GM04503 (cell line): ENCODE data around the gene ETFB.

Experiments used
- DNase-seq: peaks from one replicate; pipeline ENCODE4 v3.0.0-alpha.2; 2012; ENCODE audit warnings: low read depth

ETFB gene

DNA sequence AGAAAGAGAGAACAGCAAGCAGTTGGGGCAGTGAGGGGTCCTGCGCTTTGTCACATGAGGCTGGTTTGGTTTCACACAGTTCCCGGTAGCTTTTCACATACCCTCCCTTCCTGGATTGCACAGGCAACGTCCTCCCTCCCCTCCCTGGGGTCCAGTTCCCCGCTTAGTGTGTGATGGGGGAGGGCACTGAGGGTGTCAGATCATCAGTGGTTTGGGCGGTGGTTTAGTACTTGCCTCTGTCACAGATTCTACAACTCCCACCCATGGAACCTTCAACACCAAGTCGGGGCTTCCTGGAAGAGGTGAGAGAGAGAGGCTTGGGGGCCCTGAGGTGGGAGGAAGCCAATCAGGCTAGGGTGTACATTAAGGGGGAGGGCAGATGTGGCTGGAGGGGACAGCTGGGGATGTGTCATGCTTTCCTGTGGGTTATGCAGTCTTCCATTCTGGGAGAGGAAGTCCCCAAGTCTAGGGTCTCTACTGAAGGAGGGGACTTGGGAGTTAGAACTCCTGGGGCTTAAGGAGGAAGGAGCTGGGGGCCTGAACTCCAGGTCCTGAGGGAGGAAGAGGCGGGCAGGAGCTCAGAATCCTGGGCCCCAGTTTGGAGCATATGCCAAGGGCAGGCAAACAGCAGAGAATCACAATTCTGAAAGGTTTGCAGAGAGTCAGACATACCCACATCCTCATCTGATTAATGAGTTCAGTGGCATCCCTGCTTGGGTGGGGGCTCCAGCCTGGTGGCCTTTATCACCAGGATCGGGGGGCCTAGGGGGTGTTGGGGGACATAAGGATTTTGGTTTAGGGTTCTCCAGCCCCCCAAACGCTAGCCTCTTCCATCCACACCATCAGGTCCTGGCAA lies 6.7 kb upstream of the ETFB start, which contains the start of gene NKG7:
Gene NKG7, minus strand, starts transcription at position 6 of the 856 bp plus-strand sequence. CDS start 119 bp downstream, outside the sequence.
- DNase-seq = no peak

DNA sequence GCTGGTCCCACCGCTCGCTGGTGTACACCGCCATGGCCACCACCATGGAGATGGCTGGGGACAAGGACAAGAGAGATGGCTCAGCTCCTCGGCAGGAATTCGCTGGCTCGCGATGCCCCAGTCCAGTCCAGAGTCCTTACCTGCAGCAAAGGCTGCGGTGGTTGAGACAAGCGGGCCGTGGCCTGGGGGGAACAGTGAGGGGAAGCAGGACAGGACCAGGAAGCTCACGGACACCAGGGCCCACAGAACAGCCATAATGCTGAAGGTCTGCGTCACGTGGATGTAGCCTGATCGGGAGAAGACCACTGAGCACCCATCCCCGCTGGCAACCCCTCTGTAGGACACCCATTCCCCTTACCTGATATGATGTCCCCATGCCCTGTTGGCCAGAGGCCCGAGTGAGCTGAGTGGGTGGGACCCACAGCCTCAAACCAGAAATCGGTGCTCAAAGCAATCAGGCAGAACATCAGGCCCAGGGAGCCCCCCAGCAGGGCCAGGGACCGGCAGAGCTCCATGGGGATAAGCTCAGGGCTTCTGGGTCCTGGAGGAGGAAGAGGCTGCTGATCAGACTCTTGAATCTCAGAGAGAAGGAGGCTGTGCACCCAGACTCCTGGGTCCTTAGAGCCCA lies 5.9 kb upstream of the ETFB start:
- DNase-seq = no peak

DNA sequence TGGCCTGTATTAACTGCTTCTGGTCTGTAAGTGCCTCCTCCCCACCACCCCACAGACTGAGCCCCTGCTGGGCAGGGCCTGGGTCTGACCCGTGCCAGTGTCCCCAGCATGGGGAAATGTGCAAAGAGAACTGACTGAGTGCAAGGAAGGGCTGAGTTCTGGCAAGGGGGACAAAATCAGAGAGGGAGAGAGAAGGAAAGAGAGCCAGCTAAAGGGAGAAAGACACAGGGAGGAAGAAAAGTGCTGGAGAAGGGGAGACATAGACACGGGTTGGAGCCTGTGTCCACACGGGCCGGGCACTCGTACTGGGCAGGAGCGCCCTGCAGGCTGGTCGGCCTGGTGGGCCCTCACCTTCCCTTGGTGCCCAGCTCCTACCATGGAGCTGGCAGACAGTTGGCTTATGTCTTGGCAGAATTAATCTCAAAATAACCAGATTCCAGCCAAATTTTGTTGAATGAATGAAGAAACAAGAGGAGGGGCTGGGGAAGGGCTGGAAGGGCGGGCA lies 5.0 kb upstream of the ETFB start:
- no peak for DNase-seq

DNA sequence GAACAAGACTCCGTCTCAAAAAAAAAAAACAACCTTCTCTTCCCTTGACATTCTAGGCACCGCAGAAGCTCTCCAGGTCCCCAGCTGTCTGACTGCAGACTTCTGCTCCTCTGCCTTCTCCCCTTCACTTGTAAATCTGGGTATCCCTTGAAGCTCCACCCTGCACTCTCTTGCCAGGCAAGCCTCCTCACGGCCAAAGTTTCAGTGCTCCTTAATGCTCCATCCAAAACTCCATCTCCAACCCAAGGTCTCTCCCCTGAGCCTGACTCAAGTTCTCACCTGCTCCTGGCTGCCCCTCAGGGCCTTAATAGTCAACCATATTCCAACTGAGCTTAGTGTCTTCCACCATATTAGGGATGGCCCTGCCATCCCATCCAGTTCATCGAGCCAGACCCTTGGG lies 4.0 kb upstream of the ETFB start:
- DNase-seq = no peak

DNA sequence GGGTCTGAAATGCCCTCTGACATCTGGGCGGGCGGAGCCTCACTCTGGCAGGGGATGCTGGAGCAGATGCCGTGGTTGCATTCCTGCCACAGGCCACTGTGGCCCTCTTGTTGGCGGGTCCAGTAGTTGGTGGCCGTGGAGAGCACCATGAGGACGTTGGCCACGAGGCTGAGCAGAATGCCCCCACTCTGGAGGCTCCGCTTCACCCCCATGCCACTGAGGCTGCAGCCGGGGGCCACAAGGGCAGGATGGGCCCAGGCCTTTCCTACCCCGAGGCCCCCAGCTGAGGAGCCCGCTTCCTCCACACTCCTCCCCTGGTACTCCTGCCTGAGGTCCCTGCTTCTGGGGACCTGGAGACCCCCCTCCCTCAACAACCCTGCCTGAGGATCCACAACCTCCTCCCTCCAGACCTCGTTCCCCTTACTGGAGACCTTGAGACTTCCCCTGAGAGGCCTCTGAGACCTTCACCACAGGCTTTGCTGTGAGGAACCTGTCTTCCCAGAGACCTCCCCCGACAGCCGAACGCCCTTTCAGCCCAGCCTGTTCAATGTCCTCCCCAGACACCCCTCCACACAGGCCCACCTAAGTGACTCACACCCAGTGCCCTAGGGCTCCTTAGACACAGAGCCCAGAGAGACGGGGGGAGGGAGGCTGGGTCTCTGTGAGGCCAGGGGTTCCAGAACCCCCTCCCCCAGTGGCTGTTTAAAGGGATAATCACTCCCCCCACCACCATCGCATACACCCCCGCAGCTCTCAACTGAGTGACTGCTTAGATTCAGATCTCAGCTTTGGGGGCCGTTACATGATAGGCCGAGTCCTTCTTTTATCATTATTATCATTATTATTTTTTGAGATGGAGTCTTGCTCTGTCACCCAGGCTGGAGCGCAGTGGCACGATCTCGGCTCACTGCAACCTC lies 2.4 kb upstream of the ETFB start, which contains the start of gene CLDND2:
Gene CLDND2, minus strand, starts transcription at position 638 of the 917 bp plus-strand sequence. Its CDS starts 426 bp downstream, at position 212.
- no peak for DNase-seq

DNA sequence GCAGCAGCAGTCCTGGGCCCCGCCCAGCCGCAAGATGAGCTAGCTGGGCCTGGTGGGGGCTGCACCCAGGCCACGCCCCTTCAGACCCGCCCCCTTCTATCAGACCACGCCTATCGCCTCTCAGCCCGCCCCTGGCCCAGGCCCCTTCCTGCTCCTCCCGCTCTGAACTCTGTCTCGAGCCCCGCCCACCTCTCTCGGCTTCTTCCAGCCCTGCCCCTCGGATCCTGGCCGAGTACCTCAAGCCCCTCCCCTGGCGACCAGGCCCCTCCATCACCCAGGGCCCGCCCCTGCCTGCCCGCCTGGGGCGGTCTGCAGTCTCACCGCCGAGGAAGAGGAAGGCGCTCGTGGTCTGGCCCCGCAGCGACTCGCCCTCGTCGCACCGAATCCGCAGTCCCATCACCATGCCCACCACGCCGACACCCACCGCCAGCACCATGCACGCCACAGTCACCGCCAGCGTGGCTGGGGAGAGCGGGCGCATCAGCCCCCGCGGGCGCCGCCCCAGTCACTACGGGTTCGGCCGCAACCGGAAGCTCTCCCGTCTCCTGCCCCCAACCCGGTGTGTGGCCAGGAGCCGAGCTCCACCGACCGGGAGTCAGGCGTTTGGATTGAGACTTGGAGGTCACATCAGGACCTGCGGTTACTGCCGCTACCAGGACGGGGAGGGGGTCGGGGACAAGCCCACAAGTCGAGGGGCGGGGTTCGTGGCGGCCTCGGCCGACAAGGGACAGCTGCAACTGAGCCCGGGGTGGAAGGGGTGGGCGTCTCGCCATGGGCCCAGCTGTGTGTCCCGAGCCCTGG lies 1.6 kb upstream of the ETFB start:
- peak; percentile 87 for DNase-seq

DNA sequence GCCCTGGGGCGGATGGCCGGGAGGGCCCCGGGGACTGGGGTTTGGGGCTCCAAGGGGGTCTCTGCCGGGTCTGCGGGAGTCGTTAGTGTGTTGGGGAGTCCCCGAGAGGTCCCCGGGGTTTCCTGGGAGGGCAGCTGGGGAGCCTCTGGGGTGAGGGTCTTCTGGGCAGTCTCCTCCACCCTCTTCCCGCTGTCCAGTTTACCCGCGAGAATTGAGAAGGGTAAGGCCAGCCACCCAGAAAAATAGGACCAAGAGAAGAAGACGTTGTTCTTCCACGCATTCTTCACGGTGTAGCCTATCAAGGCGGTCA lies 1.0 kb upstream of the ETFB start:
- no peak for DNase-seq

DNA sequence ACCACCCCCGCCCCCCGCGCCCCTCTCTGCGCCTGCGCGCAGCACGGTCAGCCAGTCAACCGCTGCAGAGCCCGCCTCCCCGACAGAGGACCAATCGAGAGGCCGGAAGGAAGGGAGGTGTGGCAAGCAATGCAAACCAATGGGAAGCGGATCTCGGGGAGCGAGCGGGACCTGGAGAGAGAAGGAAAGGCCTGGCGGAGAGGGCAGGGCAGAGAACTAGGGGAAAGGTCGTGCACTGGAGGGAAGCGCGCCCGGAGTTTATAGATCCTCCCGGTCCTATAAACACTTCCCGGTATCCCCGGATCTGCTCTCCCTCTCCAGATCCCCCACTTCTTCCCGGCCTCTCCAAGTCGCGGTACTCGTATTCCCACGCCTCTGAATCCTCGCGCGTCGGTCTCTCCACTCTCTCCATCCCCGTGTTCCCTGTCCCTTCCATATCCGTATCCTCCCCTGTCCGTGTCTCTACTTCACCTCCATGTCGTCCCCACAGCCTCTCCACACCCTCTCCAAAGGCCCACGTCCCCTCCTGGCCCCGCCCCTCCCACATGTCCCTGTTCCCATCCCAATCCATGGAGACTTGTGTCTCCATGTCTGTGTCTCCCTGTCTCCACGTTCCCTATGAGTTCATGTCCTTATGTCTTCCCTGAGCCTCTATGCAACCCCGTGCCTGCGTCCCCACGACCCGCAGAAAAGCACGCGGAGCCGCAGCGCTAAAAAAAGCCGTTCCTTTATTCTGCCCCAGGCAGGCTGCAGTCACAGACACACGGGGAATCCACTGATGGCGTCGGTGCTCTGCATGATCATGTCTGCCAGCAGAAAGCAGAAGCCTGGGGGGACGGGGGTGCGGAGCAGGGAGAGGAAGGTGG lies 434 bp upstream of the ETFB start:
- DNase-seq = peak; percentile 88

DNA sequence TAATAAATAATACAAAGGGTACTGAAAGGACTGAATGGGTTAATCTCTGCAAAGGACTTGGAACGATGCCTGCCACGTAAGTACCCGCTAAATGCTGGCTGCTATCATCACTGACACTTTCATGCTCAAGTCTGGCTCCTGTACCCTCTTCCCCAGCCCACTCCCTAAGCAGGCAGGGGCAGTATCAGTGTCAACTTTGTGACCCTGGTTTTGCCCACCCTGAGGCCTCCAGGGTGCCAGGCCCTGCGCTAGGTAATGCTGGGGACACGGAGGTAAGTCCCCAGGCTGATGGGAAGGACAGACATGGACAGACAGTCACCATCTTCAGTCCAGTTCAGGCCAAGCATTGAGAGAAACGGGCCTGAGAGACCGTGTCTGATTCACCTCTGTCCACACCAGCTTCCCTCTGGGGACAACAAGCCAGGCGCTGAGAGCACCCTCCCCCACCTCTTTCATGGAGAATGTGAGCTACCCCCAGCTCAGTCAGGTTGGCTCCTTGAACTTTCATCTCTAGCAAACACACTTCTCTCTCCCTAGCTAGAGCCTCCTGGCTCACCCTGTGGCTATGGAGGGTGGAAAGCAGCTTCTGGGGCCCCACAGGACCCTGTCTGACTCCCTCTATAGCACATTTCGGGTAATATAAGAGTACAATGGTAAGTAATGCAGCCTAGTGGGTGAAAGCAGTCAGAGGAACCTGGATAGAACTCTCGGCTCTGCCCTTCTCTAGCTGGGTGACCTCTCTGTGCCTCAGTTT lies 800 bp downstream of the ETFB start:
- DNase-seq = no peak

DNA sequence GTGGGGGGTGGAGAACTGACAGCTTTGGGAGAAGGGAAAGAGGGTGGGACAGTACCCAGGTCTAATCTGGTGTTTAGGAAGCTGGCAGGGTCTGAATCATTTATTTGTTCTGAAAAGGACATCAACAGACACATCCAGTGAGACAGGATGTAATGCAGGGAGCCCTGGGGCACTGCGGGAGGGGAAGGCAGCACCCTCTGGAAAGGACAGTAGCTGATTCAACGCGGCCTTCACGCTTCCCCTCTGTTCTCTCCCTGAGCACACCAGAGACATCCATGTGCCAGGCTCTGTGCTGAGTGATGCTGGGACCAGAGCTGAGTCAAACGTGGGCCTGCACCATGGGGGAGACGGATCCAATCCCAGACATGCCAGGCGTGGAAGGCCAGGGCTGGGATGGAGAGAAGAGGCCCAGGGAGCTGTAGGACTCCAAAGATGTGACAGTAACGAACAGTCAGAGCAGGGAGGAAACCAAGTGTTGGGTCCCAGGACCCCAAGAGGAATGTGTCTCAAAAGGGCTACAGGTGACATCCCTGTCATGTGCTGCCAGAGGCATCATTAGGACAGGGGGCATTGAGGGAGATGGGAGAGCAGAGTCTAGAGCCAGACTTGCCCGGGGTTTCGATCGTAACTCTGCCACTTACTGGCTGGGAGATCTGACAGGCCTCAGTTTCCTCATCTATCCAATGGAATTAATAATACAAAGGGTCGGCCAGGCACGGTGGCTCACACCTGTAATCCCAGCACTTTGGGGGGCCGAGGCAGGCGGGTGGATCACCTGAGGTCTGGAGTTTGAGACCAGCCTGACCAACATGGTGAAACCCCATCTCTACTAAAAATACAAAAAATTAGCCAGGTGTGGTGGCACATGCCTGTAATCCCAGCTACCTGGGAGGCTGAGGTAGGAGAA lies 1.7 kb downstream of the ETFB start:
- no peak for DNase-seq

DNA sequence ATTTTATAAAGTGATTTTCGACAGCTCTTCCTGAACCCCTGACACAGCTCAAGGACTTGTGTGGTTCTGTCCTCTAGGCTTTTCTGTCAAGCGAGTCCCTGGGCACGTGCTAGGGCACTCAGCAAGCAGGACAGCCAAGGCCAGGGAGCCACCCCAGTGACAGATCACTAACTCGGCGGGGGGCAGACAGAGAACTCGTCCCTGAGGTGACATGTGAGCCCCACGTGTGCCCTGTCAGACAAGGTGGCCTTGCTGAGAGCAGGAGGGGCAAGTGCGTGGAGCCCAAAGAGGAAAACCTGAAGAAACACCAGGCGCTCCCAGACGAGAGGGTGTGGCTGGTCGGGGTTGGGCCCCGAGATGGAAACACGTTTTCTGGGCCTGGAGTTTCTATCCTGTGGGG lies 4.9 kb downstream of the ETFB start:
- DNase-seq = no peak

DNA sequence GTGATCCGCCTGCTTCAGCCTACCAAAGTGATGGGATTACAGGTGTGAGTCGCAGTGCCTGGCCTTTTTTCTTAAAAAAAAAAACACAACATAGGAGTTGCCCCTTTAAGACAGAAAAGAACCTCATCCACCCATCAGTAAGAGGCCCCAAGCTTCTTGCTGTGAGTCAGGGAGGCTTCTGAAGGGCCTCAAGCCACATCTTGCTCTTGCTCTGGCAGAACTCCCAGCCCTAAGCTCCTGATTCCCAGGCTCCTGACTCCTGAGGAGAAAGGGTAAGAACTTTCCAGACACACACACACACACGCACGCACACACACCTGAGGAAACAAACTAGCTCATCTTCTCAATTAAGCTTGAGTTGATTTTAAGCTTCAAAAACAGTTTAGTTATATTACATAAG lies 6.9 kb downstream of the ETFB start:
- peak; percentile 80 for DNase-seq

DNA sequence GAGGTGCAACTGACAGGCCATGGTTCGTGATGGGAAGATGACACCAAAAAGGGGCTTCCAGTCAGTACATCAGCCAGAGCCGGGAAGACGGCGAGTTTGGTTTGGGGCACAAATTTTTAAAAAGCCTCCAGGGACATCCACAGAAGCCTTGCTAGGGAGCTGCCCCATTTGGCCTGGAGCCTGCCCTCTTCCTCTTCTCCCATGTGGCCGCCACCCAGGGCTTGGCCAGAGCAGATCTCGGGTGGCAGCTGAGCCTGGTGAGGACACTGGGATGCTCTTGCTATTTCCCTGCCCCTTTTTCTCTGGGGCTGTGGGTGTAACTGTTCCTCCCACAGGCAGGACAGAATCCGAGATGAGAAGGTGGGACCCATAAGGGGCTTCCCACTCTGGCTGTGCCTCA lies 8.2 kb downstream of the ETFB start:
- DNase-seq = no peak

DNA sequence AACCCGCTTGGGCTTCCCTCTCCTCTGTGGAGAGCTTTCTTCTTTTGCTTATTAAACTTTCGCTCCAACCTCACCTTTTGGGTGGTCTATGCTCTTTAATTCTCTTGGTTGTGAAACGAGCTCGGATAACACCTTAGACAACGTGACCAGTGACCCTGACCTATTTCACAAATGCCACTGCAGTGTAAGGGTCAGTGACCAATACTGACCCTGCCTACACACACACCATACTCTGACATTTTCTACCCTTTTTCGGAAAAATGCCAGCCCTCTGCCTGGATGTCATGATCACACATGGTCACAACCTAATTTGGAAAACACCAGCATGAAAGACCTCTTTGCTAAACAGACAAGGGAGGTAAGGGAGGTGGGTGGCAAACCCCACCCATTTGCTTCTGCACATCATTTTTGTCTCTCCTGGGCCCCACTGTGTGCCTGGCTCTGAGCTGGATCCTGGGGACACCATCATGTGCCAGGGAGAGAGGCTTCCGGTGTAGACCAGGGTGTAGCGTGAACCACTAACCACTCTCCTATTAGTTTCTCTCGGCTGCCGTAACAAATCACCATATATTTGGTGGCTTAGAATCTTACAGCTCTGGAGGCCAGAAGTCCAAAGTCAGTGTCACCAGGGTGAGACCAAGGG lies 9.9 kb downstream of the ETFB start:
- DNase-seq = no peak

DNA sequence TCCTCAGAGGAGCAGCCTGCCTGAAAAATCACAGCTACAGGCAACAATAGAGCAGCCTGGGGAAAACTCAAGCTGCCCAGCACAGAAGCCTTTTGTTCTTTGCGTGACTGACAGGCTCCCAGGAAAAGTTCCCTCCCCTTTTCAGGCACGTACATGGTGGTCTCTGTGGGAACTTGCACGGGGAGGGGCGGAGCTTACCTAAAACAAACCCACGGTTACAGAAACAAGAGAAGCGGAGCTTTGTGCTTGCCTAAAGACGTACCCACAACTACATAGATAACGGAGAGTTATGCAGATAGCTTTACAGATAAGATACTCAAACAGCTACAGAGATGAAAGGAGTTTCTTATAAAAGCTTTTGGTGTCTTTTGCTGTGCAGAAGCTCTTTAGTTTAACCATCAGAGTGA lies 11.4 kb downstream of the ETFB start:
- no peak for DNase-seq

DNA sequence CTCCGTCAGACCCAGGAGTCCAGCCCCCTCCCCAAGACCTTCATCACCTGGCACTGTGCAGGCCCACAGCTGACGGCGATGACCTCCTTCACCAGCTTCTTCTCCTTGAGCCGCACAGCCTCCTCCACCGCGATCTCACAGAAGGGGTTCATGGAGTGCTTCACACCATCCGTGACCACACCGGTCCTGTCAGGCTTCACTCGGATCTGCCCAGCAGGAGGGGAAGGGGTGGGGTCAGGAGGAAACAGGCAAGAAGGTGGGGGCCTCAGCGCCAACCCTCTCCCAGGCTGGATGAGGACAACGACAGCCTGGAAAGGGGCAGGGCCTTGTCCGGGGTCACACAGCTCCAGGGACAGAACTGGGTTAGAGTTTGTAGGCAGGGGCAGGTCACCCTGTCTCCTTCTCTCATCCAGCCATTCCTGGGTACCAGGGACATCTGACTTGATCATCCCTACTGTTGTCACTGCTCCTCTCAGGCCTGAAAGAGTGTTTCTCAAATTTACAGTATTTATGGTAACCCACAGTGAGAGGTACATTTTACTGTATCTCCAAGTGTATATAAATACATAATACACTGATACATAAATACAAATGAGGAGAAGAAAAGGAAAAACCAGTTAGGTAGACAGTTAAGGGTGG lies 12.0 kb downstream of the ETFB start:
- no peak for DNase-seq

DNA sequence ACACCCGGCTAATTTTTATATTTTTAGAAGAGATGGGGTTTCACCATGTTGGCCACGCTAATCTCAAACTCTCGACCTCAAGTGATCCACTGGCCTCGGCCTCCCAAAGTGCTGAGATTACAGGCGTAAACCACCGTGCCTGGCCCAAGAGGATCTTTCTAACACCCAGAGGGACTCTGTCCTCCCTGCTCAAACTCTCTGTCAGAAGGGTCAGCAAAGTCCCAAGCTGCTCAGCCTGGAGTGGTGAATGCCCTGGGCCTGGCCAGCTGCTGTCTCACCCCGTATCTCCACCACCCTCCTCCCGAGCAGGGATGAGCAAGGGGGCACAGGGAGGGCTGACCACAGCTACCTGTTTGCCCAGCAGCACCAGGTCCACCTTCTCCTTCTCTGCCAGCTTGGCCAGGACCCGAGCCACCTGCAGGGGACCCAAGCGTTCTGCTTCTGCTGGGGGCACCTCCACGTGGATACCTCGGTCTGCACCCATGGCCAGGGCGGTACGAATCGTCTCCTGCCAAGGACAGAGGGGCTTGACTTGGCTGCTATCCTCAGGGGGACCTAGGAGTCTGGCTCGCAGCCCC lies 13.3 kb downstream of the ETFB start:
- DNase-seq = no peak
